ENCODE results near the gene SPINT3.

Gene SPINT3

DNA sequence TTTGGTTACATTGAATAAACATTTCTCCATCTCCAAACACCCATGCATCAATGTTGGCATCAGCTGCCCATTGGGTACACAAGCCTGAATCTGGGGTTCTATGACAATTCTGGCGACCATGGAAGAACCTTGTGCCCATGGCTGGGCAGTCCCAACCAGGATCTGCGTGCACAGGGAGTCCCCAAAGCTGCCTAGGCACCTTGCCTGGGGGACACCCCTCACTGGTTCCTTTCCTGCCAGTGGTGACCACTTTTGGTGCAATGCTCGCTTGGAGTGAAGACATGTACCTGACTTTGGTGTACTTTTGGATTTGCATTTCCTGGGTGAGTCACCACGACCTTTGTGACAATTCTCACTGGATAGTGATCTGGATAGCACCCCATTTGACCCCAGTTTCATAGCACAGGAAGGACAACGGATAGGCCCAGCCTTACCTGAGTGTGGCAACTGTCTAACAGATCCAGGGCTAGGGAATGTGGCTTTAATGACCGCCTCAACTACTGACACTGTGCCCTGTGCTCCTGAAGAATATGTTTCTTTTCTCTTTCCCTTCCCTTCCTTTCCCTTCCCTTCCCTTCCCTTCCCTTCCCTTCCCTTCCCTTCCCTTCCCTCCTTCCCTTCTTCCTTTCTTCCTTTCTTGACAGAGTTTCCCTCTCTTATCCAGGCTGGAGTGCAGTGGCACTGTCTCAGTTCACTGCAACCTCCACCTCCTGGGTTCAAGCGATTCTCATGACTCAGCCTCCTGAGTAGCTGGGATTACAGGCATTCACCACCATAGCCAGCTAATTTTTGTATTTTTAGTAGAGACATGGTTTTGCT, 7.1 kb downstream of the SPINT3 start:
- TF ChIP-seq, protein P1, sequence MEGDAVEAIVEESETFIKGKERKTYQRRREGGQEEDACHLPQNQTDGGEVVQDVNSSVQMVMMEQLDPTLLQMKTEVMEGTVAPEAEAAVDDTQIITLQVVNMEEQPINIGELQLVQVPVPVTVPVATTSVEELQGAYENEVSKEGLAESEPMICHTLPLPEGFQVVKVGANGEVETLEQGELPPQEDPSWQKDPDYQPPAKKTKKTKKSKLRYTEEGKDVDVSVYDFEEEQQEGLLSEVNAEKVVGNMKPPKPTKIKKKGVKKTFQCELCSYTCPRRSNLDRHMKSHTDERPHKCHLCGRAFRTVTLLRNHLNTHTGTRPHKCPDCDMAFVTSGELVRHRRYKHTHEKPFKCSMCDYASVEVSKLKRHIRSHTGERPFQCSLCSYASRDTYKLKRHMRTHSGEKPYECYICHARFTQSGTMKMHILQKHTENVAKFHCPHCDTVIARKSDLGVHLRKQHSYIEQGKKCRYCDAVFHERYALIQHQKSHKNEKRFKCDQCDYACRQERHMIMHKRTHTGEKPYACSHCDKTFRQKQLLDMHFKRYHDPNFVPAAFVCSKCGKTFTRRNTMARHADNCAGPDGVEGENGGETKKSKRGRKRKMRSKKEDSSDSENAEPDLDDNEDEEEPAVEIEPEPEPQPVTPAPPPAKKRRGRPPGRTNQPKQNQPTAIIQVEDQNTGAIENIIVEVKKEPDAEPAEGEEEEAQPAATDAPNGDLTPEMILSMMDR (IDR thresholded peaks at IDR 0.05; ENCODE audit: insufficient read depth, low read length): no peak
- TF ChIP-seq GABPA (IDR thresholded peaks at IDR 0.05; ENCODE audit: low read depth) (no peak), SPI1 (IDR thresholded peaks at IDR 0.05; ENCODE audit: borderline replicate concordance, low read depth) (no peak), POLR2AphosphoS5 (IDR thresholded peaks at IDR 0.05; ENCODE audit: low read depth) (no peak)
- TF ChIP-seq, protein P2, sequence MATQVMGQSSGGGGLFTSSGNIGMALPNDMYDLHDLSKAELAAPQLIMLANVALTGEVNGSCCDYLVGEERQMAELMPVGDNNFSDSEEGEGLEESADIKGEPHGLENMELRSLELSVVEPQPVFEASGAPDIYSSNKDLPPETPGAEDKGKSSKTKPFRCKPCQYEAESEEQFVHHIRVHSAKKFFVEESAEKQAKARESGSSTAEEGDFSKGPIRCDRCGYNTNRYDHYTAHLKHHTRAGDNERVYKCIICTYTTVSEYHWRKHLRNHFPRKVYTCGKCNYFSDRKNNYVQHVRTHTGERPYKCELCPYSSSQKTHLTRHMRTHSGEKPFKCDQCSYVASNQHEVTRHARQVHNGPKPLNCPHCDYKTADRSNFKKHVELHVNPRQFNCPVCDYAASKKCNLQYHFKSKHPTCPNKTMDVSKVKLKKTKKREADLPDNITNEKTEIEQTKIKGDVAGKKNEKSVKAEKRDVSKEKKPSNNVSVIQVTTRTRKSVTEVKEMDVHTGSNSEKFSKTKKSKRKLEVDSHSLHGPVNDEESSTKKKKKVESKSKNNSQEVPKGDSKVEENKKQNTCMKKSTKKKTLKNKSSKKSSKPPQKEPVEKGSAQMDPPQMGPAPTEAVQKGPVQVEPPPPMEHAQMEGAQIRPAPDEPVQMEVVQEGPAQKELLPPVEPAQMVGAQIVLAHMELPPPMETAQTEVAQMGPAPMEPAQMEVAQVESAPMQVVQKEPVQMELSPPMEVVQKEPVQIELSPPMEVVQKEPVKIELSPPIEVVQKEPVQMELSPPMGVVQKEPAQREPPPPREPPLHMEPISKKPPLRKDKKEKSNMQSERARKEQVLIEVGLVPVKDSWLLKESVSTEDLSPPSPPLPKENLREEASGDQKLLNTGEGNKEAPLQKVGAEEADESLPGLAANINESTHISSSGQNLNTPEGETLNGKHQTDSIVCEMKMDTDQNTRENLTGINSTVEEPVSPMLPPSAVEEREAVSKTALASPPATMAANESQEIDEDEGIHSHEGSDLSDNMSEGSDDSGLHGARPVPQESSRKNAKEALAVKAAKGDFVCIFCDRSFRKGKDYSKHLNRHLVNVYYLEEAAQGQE (IDR thresholded peaks at IDR 0.05; ENCODE audit: insufficient replicate concordance, low read depth): no peak
- Histone ChIP-seq H3K4me3 (replicated peaks; ENCODE audit: insufficient read depth, low read length) (no peak overlapping the region), H3K27me3 (ENCODE audit: insufficient read depth, poor library complexity, severe bottlenecking) (no peaks in the 10 kb centered on the region), H3K27ac (replicated peaks) (no peak overlapping the region)
- no peak for DNase-seq (ENCODE audit: low read depth in 1 of 2, low spot score in 1 of 2)

- H3K27ac ChIP-seq (replicated peaks): no peak overlapping the region
- DNase-seq (ENCODE audit: low read depth in 1 of 2, low spot score in 1 of 2): no peak
- TF ChIP-seq, protein P1 (IDR thresholded peaks at IDR 0.05; ENCODE audit: insufficient read depth, low read length): no peak
- TF ChIP-seq POLR2AphosphoS5 (IDR thresholded peaks at IDR 0.05; ENCODE audit: low read depth) (no peak), GABPA (IDR thresholded peaks at IDR 0.05; ENCODE audit: low read depth) (no peak), SPI1 (IDR thresholded peaks at IDR 0.05; ENCODE audit: borderline replicate concordance, low read depth) (no peak)
- TF ChIP-seq, protein P2 (IDR thresholded peaks at IDR 0.05; ENCODE audit: insufficient replicate concordance, low read depth): no peak
- H3K4me3 ChIP-seq (replicated peaks; ENCODE audit: insufficient read depth, low read length): no peak overlapping the region
- H3K27me3 ChIP-seq (ENCODE audit: insufficient read depth, poor library complexity, severe bottlenecking): no peaks in the 10 kb centered on the region
Measured at GRCh38 chr20:45507011-45507820, 8.2 kb downstream of the SPINT3 start.

GRCh38 chr20:45506398-45506797, 9.0 kb downstream of the SPINT3 start:
- no peak for DNase-seq (ENCODE audit: low read depth in 1 of 2, low spot score in 1 of 2)
- no peaks in the 10 kb centered on the region for H3K27me3 ChIP-seq (ENCODE audit: insufficient read depth, poor library complexity, severe bottlenecking)
- no peak overlapping the region for H3K4me3 ChIP-seq (replicated peaks; ENCODE audit: insufficient read depth, low read length)
- no peak overlapping the region for H3K27ac ChIP-seq (replicated peaks)
- TF ChIP-seq, protein P1 (IDR thresholded peaks at IDR 0.05; ENCODE audit: insufficient read depth, low read length): no peak
- TF ChIP-seq POLR2AphosphoS5 (IDR thresholded peaks at IDR 0.05; ENCODE audit: low read depth) (no peak), SPI1 (IDR thresholded peaks at IDR 0.05; ENCODE audit: borderline replicate concordance, low read depth) (no peak), GABPA (IDR thresholded peaks at IDR 0.05; ENCODE audit: low read depth) (no peak)
- TF ChIP-seq, protein P2 (IDR thresholded peaks at IDR 0.05; ENCODE audit: insufficient replicate concordance, low read depth): no peak
